GM19193 (cell line): ENCODE results near the gene ZNF436.
A peak's percentile ranks its signal among the peaks of the same experiment; 100 is the strongest.

Source experiments
- POLR2A ChIP-seq: IDR thresholded peaks from 4 replicates; pipeline ENCODE4 v1.6.1; 2011; ENCODE audit not compliant: insufficient read depth, insufficient read length; ENCODE audit errors: extremely low read depth

The ZNF436 gene

GRCh38 chr1:23376890-23377811, 7.5 kb upstream of the ZNF436 start:
- TF ChIP-seq POLR2A, result no peak

DNA sequence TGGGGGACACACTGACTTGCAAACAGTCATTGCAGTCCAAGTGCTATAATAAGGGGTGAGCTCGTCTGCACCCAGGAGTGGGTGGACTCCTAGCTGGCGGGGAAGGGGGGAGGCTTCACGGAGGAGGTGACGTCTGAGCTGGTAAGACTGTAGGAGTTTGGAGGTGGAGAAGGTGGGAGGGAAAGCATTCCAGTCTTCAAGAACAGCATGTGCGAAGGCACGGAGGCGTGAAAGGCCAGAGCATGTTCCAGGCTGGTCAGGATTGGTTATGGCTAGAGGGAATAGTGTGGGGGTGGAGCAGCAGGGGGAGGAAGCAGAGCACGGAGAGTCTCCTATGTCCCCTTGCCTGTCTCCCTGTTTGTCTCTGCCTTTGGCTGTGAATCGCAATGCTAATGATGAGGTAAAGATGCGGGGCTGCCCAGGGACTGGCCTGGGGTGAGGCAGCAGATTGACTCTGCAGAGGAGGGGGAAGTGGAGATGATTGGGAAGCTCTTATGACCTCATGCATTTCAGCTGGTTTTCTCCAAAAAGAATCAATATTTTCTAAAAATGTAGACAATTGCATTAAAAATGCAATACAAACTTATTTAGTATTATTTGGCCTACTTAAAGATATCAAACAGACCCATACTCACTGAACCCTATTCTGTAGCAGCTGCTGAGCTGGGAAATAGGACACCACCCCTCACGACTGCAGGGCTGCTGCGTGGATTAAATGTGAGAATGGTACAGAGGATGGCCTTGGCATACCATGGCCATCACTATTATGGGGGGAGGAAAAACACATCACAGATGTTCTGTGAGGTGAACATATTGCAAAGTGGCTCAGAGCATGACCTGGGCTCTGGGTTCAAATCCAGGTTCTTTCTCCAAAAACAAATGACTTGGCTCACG, 2.6 kb upstream of the ZNF436 start:
- TF ChIP-seq POLR2A, result no peak

GRCh38 chr1:23370709-23371584, 1.3 kb upstream of the ZNF436 start:
- TF ChIP-seq POLR2A, result no peak

DNA sequence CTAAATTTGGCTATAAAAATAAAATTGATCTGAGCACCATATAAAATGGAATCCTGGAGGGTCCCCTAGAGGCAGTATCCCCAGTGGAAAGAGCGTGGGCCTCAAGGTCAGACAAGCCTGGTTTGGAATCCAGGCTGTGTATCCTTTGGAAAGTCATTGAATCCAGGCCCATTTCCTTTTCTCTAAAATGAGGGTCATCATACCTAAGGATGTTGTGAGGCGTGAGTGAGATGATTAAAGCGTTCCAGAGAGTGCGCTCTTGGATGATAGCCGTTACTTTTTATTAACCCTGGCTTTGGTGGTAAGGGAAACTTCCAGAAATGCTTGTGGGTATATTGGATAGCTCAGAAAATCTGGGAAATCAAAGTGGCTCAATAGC, 683 bp upstream of the ZNF436 start:
- no peak for TF ChIP-seq POLR2A

DNA sequence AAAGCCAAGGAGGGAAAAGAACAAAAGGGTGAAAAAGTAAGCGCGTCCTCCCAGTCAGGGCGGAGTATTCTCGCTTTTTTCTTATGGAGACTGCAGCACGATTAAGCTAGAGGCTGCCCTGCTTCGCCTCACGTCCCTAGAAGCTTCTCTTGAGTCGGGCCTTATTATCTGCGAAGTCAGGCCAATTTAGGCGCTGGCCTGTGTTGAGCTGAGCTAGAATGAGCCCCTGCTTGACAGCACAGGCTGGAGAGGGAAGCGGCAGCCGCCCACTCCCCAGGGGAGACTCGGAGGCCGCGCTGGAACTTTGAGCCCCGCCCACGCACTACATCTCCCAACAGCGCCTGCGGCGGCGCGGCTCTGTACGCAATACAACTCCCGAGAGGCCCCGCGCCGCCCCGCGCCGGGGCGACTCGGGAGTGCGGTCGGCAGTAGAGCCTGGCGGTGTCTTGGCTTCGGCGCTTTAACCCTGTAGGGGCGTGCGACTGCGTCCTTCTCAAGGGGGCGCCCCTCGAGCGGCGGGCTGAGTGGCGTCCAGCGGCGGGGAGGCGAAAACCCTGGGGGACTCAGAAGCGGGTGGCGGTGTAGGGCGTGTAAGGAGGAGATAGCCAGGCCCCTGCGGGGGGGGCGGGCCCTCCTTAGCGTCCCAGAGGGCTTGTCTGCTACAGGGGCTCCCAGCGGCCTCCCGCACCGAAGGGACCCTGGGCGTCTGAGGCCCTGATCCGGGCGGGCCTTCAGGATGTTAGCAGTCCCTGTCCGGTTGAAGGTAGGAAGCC, 888 bp downstream of the ZNF436 start:
- peak; percentile 84 for TF ChIP-seq POLR2A

- TF ChIP-seq POLR2A, result peak; percentile 71
Measured at GRCh38 chr1:23367791-23368561, 1.7 kb downstream of the ZNF436 start.

DNA sequence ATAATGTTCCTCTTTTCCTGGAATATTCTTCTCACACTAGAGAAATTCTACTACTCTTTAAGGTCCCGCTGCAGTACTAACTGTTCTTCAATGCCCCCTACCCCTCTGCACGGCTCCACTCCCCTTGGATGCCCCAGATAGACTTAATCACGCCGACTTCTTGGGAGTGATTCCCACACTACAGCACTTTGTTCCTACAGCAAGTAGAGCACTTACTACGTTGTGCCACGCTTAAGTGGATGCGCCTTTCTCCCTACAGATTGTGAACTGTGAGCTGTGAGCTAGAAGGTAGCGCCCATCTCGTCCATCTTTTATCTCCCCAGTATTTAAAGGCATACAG, 2.2 kb downstream of the ZNF436 start:
- TF ChIP-seq POLR2A, result no peak

DNA sequence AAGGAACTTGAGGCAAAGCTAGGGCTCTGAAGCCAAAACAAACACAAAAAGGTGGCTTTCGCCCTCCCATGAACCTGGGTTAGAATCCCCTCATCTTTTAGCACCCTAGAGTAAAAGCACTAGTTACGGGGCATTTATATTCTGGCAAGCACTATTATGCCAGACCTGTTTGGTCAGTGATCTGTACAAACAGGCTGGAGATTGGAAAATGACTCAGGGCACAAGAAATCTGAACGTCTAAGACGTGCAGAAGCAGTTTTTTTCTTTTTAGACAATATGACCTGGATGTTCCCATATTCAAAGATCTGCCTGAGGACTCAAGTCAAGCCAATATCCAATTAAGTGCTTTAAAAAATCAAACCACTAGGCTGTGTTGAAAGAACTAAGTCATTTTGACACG, 3.0 kb downstream of the ZNF436 start:
- TF ChIP-seq POLR2A, result no peak

GRCh38 chr1:23366146-23366545, 3.5 kb downstream of the ZNF436 start:
- TF ChIP-seq POLR2A, result no peak

- no peak for TF ChIP-seq POLR2A
Measured at GRCh38 chr1:23362218-23362713, 7.4 kb downstream of the ZNF436 start.

GRCh38 chr1:23358310-23358875, 11.2 kb downstream of the ZNF436 start:
- TF ChIP-seq POLR2A, result no peak

DNA sequence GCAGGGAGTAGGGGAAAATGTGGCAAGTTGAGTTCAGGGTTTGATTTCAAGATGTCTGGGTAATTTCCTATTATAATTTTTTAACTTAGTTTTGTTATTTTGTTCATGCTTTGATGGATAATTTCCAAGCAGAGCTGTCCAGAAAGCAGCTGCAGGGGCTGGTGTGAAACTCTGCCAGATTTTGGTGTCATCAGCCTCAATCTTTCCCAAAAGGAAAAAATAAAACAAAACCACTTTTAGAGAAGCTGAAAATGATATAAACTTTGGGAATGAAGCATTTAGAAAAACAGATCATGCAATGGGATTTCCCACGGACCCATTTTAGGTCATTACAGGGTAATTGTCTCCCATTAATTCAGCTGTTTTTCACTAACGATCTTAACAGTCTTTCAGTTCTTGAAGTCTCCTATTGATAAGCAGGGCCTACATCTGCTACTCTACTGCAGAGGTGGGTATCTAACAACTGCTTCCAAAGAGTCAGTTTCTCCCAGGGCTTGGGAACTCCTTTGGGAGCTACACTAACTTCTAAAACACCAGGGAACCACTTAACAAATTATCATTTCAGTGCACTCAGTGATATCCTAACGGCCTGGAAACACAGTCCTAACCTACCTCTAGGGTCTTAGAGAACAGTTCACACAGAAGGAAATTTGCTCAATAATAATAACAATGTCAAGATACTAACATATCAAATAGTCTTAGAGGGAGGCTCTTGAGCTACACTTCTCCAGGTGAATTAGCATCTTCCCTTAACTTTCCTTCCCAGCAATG, 12.3 kb downstream of the ZNF436 start:
- TF ChIP-seq POLR2A, result no peak
